Type B pancreatic cell (in vitro differentiated cells): ENCODE data around the gene KLHL26. TPM values are rescaled to one million over a fixed set of nuclear protein-coding genes. Genes with fewer than 3 reads are reported as not detected.

Experiments used
- DNase-seq: peaks from one replicate; pipeline ENCODE4 v3.0.0; 2021; ENCODE audit warnings: mixed read lengths; ENCODE audit not compliant: unreplicated experiment; ENCODE audit errors: extremely low spot score
- H3K27ac Mint-ChIP-seq: 2 replicates; pipeline ENCODE4 v1.8.0; 2021; ENCODE audit warnings: mild to moderate bottlenecking, mixed read lengths
- H3K27me3 Mint-ChIP-seq: 2 replicates; pipeline ENCODE4 v1.8.0; 2021; ENCODE audit warnings: mixed read lengths
- H3K36me3 Mint-ChIP-seq: 2 replicates; pipeline ENCODE4 v1.8.0; 2021; ENCODE audit warnings: mixed read lengths
- H3K4me1 Mint-ChIP-seq: one replicate; pipeline ENCODE4 v1.8.0; 2021; ENCODE audit warnings: mixed read lengths; ENCODE audit not compliant: unreplicated experiment
- H3K4me3 Mint-ChIP-seq: 2 replicates; pipeline ENCODE4 v1.8.0; 2021; ENCODE audit warnings: mild to moderate bottlenecking, mixed read lengths
- H3K9me3 Mint-ChIP-seq: 2 replicates; pipeline ENCODE4 v1.8.0; 2021; ENCODE audit warnings: mixed read lengths
- total RNA-seq: library from RNA; stranded (reverse); gene quantifications from 2 replicates; pipeline ENCODE4 v1.2.1, GENCODE V29; 2021; ENCODE audit warnings: low replicate concordance
- TF ChIP-seq, protein P1 (sequence below): fragments of 200-600 bp; sonication (generic); conservative IDR thresholded peaks from 2 replicates; pipeline ENCODE4 v1.5.0; 2021; ENCODE audit warnings: antibody characterized with exemption, mild to moderate bottlenecking

The KLHL26 gene
- total RNA-seq, 1 donor from 2014 or later: 11.1 TPM

DNA sequence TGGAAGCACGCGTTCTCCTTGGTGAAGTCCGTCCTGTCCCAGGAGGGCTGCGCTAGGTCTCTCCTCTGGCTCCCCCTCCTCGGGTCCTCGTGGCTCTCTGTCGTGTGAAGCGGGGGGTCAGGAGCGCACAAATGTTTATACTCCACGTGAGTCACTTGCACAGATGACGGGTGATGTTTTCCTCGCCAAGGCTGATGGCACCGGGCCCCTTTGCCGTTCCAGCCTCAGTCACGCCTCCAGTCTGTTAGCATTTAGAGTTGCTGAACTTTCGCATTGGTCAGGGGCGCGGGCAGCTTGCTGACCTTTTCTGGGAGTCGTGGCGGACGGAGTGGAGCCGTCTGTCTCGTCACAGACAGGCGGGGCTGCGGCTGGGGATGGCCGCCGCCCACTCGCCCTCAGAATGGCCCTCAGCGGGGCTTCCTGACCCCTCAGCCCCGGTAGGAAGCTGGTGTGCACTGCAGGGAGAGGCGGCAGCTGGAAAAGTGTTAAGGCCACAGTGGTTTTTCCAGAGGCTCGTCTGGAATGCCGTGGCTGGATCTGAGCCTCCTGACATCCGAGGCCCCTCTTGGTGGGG is 13.7 kb downstream of the KLHL26 start:
- no peak overlapping the region for H3K4me3 Mint-ChIP-seq
- no peak overlapping the region for H3K27ac Mint-ChIP-seq
- TF ChIP-seq, protein P1, sequence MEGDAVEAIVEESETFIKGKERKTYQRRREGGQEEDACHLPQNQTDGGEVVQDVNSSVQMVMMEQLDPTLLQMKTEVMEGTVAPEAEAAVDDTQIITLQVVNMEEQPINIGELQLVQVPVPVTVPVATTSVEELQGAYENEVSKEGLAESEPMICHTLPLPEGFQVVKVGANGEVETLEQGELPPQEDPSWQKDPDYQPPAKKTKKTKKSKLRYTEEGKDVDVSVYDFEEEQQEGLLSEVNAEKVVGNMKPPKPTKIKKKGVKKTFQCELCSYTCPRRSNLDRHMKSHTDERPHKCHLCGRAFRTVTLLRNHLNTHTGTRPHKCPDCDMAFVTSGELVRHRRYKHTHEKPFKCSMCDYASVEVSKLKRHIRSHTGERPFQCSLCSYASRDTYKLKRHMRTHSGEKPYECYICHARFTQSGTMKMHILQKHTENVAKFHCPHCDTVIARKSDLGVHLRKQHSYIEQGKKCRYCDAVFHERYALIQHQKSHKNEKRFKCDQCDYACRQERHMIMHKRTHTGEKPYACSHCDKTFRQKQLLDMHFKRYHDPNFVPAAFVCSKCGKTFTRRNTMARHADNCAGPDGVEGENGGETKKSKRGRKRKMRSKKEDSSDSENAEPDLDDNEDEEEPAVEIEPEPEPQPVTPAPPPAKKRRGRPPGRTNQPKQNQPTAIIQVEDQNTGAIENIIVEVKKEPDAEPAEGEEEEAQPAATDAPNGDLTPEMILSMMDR: no peak
- peaks cover 37% of the 10 kb centered on the region for H3K4me1 Mint-ChIP-seq
- no peak for DNase-seq
- no peaks in the 10 kb centered on the region for H3K9me3 Mint-ChIP-seq
- H3K36me3 Mint-ChIP-seq: no peaks in the 10 kb centered on the region
- no peaks in the 10 kb centered on the region for H3K27me3 Mint-ChIP-seq

DNA sequence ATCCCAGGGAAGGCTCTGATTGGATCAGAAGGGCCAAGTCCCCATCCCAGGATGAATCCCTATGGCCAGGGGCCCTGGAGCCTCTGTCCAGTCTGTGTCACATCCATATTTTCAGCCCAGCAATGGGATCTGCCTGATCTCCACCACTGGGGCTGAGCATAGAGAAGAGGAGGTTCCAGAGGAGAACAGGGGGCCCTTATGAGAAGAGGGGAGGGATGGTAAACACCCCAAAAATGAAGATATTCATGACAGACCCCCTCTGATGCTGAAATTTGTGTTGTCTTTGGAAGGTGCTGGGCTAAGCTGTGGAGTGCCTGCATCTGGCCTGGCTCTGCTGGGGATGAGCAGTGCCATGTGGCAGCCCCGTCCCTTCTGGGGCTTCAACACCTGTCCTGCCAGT is 14.5 kb downstream of the KLHL26 start:
- TF ChIP-seq, protein P1: no peak
- no peaks in the 10 kb centered on the region for H3K27me3 Mint-ChIP-seq
- H3K4me3 Mint-ChIP-seq: no peak overlapping the region
- no peak overlapping the region for H3K27ac Mint-ChIP-seq
- no peaks in the 10 kb centered on the region for H3K36me3 Mint-ChIP-seq
- H3K4me1 Mint-ChIP-seq: peaks cover 37% of the 10 kb centered on the region
- no peaks in the 10 kb centered on the region for H3K9me3 Mint-ChIP-seq
- no peak for DNase-seq

DNA sequence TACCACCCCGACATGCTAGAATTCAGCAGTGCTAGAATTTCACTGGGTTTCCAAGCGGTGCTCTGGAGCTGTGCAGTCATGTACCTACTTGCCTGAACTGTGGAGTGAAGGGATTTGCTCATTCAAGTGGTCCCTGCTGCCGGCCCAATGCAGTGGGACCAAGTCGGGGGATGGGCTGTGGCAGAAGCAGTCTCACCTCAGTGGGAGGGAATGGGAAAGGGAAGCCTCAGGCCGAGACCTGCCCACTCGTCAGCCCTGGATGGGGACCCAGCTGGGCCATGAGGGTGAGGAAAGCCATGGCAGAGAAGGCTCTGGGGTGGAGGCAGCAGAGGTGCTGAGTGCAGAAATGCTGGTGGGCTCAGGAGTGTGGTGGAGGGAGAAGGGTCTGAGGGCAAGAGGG is 14.9 kb downstream of the KLHL26 start:
- Mint-ChIP-seq H3K27me3 (no peaks in the 10 kb centered on the region), H3K36me3 (no peaks in the 10 kb centered on the region), H3K27ac (no peak overlapping the region), H3K4me3 (no peak overlapping the region), H3K4me1 (peaks cover 35% of the 10 kb centered on the region), H3K9me3 (no peaks in the 10 kb centered on the region)
- TF ChIP-seq, protein P1: no peak
- no peak for DNase-seq

DNA sequence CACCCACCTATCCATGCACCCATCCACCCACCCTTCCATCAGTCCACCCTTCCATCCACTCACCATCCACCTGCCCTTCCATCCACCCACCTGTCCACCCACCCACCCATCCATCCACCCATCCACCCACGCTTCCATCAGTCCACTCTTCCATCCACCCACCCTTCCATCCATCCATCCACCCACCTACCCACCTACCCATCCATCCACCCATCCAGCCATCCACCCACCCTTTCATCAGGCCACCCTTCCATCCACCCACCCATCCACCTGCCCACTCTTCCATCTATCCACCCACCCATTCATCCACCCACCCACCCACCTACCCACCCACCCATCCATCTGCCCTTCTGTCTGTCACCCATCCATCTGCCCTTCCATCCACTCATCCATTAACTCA is 17.0 kb downstream of the KLHL26 start:
- TF ChIP-seq, protein P1: no peak
- Mint-ChIP-seq H3K9me3 (no peaks in the 10 kb centered on the region), H3K27ac (no peak overlapping the region), H3K36me3 (no peaks in the 10 kb centered on the region), H3K4me1 (peaks cover 38% of the 10 kb centered on the region), H3K4me3 (no peak overlapping the region), H3K27me3 (no peaks in the 10 kb centered on the region)
- DNase-seq: no peak

DNA sequence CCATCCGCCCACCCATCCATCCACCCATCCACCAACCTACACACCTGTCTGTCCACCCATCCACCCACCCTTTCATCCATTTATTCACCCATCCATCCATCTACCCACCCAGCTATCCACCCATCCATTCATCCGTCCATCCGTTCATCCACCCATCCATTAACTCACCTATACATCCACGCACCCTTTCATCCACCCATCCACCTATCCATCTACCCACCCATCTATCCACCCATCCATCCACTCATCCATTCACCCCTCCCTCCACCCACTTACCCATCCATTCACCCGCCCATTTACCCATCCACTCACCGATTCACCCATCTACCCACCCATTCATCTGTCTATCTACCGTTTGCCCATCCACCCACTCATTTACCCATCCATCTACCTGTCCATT is 17.6 kb downstream of the KLHL26 start:
- TF ChIP-seq, protein P1: no peak

More for the DNA sequence above, 17.6 kb downstream of the KLHL26 start:
- H3K4me1 Mint-ChIP-seq: peaks cover 36% of the 10 kb centered on the region
- H3K27ac Mint-ChIP-seq: no peak overlapping the region
- no peak for DNase-seq
- H3K36me3 Mint-ChIP-seq: no peaks in the 10 kb centered on the region
- no peaks in the 10 kb centered on the region for H3K9me3 Mint-ChIP-seq
- no peaks in the 10 kb centered on the region for H3K27me3 Mint-ChIP-seq
- no peak overlapping the region for H3K4me3 Mint-ChIP-seq
